GM12891 (cell line): ENCODE measurements around the gene CLDN12.
A peak's percentile ranks its signal among the peaks of the same experiment; 100 is the strongest.

ENCODE experiments used
- DNase-seq: peaks from one replicate; pipeline ENCODE4 v3.0.0; 2011; ENCODE audit warnings: low spot score; ENCODE audit not compliant: insufficient read length
- FAIRE-seq: peaks from 2 replicates; lab custom pipeline; 2011; peaks lifted over from hg19 to GRCh38; lab: Jason Lieb, UNC
- PAX5 ChIP-seq: IDR thresholded peaks from 2 replicates; pipeline ENCODE4 v1.6.1; 2011; ENCODE audit warnings: low read length, moderate library complexity, mild to moderate bottlenecking; ENCODE audit not compliant: insufficient read depth, severe bottlenecking
- POLR2A ChIP-seq: IDR thresholded peaks from 2 replicates; pipeline ENCODE4 v1.6.1; 2011; ENCODE audit warnings: low read depth, low read length, control low read depth
- POLR2AphosphoS5 ChIP-seq: IDR thresholded peaks from 2 replicates; pipeline ENCODE4 v1.6.1; 2011; ENCODE audit warnings: low read depth, low read length, control low read depth
- POU2F2 ChIP-seq: IDR thresholded peaks from 2 replicates; pipeline ENCODE4 v1.6.1; 2011; ENCODE audit warnings: low read depth, mild to moderate bottlenecking, control low read depth, low read length, moderate library complexity
- SPI1 ChIP-seq: IDR thresholded peaks from 2 replicates; pipeline ENCODE4 v1.6.1; 2011; ENCODE audit warnings: low read depth, low read length, control low read depth
- TAF1 ChIP-seq: IDR thresholded peaks from 2 replicates; pipeline ENCODE4 v1.6.1; 2011; ENCODE audit warnings: low read depth, low read length, control low read depth

Gene CLDN12

DNA sequence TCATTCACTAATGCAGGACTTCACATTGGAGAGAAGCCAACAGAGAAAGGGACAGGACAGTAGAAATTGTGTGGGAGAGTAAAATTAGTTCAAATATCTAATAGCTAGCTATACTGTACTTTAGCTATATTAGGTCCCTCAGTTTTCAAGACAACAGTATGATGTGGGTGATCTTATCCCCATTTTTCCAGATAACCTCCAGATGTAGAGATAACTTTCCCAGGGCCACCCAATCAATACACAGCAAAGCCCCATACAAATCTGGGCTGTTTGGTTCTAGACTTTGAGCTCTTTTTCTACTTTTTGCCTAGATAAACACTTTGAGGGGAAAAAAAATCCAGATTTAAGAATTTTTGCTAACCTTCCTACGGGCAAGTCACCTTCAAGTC, 482 bp upstream of the CLDN12 start:
- FAIRE-seq (no peak), DNase-seq (no peak)
- no peak for TF ChIP-seq SPI1
- TF ChIP-seq POU2F2: no peak
- TF ChIP-seq PAX5: no peak
- TF ChIP-seq POLR2A: no peak
- TF ChIP-seq POLR2AphosphoS5: no peak
- TF ChIP-seq TAF1: no peak

DNA sequence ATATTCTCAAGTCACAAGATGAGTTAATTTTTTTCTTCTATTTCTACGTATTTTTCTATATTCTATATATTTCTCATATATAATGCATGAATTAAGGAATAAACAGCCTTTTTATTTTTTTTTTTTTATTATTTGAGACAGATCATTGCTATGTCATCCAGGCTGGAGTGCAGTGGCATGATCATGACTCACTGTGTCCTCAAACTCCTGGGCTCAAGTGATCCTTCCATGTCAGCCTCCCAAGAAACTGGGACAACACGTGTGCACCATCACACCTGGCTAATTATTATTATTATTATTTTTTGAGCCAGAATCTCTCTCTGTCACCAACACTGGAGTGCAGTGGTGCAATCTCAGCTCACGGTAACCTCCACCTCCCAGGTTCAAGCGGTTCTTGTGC, 1.5 kb downstream of the CLDN12 start:
- DNase-seq: no peak
- no peak for FAIRE-seq
- TF ChIP-seq POLR2A: no peak
- no peak for TF ChIP-seq SPI1
- TF ChIP-seq POU2F2: no peak
- TF ChIP-seq POLR2AphosphoS5: no peak
- no peak for TF ChIP-seq TAF1
- TF ChIP-seq PAX5: no peak

DNA sequence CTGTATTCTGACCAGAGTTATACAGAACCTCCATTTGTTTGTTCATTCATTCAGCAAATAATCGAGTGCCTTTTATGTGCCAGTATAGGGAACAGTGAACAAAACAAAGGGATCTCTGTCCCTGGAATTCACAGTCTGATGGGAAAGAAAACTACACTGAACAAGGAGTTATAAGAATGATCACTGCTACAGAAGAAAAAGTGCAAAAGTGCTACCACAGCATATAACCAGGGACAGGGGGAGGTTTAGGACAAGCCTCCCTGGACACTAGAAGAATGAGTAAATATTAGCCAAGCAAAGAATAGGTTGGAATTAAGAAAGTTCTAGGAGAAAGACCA, 4.2 kb downstream of the CLDN12 start:
- TF ChIP-seq POLR2A: no peak
- no peak for TF ChIP-seq POU2F2
- no peak for TF ChIP-seq TAF1
- no peak for TF ChIP-seq POLR2AphosphoS5
- TF ChIP-seq SPI1: no peak
- no peak for TF ChIP-seq PAX5
- FAIRE-seq (no peak), DNase-seq (no peak)

DNA sequence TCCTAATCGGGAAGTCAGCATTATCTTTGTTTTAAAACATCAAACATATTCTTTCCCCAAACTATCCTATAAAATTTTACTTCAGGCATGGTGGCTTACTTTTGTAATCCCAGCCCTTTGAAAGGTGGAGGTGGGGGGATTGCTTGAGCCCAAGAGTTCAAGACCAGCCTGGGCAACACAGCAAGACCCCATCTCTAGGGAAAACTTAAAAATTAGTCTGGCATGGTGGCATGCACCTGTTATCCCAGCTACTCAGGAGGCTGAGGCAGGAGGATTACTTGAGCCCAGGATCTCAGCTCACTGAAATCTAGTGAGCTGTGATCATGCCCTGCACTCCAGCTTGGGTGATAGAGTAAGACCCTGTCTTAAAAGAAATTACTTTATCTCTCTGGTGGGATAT, 4.9 kb downstream of the CLDN12 start:
- FAIRE-seq: no peak
- no peak for TF ChIP-seq POLR2A
- TF ChIP-seq PAX5: no peak
- TF ChIP-seq TAF1: no peak
- TF ChIP-seq POU2F2: no peak
- TF ChIP-seq SPI1: no peak
- TF ChIP-seq POLR2AphosphoS5: no peak
- no peak for DNase-seq

DNA sequence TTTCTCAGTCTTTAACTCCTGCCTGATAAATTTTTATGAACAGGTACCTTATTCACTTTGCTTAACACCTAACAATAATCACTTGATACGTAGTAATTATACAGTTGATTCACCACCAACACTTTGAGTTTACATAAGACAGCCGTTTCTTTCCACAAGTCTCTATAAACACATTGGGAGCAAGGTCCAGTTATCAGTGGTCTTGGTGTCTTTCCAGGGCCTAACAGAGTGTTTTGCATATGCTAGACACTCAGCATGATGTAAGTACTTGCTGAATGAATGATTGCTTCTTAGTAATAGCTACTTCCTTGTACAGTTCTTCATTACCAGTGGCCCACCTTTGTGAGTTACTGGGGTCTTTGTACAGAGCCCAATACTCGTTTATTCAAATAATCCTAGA, 6.4 kb downstream of the CLDN12 start:
- DNase-seq (no peak), FAIRE-seq (no peak)
- TF ChIP-seq POLR2A (no peak), POLR2AphosphoS5 (no peak), TAF1 (no peak), POU2F2 (no peak), SPI1 (no peak), PAX5 (no peak)

DNA sequence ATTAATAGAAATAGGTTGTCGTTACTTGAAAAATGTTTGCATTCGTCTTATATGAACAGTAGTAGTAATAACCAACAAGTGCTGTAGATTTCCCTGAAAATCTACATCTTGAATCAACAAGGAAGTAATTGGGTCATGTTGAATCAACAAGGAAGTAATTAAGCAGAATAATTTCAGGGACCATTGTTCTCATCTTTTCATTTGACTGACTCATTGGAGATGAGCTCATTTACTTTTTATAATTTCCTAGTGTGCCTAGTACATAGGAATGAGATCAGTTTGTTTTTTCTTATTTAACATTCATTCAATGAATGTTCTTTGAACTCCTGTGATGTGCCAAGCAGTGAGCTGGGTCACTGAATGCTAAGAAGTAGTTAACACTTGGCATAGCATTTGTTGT, 8.2 kb downstream of the CLDN12 start:
- no peak for DNase-seq
- no peak for FAIRE-seq

DNA sequence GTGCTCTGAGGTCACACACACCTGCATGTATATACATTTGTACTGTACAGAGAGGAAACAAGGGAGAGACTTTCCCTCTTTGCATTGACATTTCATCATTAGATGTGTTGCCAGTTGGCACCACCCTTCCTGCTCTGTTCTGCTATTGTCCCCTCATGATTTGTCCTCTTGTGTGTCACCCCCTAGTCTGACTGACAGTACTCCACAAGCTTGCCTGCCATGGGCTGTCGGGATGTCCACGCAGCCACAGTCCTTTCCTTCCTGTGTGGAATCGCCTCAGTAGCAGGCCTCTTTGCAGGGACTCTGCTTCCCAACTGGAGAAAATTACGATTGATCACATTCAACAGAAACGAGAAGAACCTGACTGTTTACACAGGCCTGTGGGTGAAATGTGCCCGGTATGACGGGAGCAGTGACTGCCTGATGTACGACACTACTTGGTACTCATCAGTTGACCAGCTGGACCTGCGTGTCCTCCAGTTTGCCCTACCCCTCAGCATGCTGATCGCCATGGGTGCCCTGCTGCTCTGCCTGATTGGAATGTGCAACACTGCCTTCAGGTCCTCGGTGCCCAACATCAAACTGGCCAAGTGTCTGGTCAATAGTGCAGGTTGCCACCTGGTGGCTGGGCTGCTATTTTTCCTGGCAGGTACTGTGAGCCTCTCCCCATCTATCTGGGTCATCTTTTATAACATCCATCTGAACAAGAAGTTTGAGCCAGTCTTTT, 9.4 kb downstream of the CLDN12 start:
- DNase-seq (no peak), FAIRE-seq (no peak)
- no peak for TF ChIP-seq POLR2A
- no peak for TF ChIP-seq PAX5
- no peak for TF ChIP-seq SPI1
- TF ChIP-seq TAF1: no peak
- TF ChIP-seq POU2F2: no peak
- TF ChIP-seq POLR2AphosphoS5: no peak

More for the DNA sequence above, 8.2 kb downstream of the CLDN12 start:
- no peak for TF ChIP-seq POU2F2

DNA sequence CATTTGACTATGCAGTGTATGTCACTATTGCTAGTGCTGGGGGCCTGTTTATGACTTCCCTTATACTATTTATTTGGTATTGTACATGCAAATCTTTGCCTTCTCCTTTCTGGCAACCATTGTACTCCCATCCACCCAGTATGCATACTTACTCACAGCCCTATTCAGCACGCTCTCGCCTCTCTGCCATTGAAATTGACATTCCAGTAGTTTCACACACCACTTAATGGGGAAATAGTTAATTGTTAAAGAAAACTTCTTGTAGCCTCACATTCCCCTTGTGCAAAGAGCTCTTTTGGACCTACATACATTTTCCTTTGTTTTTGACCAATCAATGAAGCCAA, 9.9 kb downstream of the CLDN12 start:
- TF ChIP-seq SPI1: no peak
- no peak for TF ChIP-seq POU2F2
- TF ChIP-seq PAX5: no peak
- no peak for TF ChIP-seq POLR2A
- TF ChIP-seq TAF1: no peak
- TF ChIP-seq POLR2AphosphoS5: no peak
- no peak for FAIRE-seq
- DNase-seq: no peak

DNA sequence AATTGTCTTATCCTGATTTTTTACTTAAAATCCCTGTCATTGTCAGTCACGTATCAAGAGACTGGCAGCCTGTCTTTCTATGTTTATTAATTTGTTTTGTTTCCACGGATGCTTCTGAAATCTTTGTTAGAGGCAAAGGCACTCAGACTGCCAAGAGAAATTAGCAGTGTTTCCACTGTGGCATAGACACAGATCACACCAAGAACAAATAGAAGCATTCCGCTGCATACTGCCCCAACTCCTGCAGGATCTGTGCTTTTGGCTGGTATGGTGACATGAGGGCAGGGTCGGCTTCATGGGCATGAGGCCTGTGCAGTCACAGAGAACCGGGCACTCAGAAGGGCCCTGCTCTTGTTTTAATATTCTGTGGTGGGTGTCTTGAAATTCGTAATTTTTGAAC, 18.4 kb downstream of the CLDN12 start:
- TF ChIP-seq SPI1: no peak
- FAIRE-seq (no peak), DNase-seq (no peak)

DNA sequence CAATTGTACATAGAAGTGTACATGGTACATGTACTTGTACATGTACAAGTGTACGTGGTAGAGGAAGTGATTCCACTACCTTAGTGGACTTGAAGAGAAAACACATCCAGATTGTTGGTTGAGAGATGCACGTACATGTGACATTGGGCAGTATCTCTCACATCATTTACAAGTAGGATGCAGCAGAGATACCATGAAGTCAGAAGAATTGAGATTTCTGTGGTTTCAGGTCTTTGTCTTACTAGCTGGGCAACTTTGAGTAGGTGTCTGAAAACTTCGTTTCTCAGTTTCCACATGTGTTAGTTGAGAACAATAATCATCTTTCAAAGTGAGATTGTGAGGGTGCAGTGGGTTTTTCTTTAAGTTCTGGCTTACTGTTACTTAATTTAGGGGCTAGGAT, 21.5 kb downstream of the CLDN12 start:
- peak; percentile 67 for TF ChIP-seq SPI1
- no peak for TF ChIP-seq POU2F2
- peak; percentile 88 for FAIRE-seq
- no peak for DNase-seq

DNA sequence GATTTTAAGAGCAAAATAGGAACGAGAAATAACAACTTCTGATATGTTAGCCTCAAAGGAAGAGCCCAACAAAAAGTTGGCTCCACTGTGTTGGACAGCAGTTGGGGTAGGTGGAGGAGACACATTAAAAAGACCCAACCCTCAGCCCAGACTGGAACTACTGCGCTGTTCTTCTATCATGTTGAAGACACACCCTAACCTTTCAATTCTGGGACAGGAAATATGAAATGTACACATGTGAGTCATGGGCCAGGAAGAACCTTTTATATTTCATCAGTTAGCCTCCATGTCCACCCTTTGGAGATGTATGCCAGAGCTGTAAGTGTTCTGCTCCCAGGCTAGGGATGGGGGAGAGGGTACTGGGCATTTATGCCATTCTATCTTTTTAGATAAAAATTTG, 22.1 kb downstream of the CLDN12 start:
- TF ChIP-seq SPI1: no peak
- no peak for TF ChIP-seq POLR2A
- no peak for TF ChIP-seq PAX5
- TF ChIP-seq POLR2AphosphoS5: no peak
- TF ChIP-seq TAF1: no peak
- no peak for TF ChIP-seq POU2F2
- DNase-seq: no peak

More for the DNA sequence above, 22.1 kb downstream of the CLDN12 start:
- no peak for FAIRE-seq
